ENCODE measurements around the gene CLDN9.

CLDN9 gene

GRCh38 chr16:3038256-3038655 lies 25.5 kb downstream of the CLDN9 start:
- H3K4me3 ChIP-seq (ENCODE audit: low read length) = no peak overlapping the region
- peaks cover 90% of the 10 kb centered on the region for H3K27me3 ChIP-seq (replicated peaks; ENCODE audit: insufficient read depth, low read length)
- no peaks in the 10 kb centered on the region for H3K4me1 ChIP-seq (ENCODE audit: low read length)
- H3K79me2 ChIP-seq (ENCODE audit: low read length) = no peaks in the 10 kb centered on the region
- no peak overlapping the region for H3K27ac ChIP-seq (ENCODE audit: low read length)
- no peaks in the 10 kb centered on the region for H3F3A ChIP-seq (ENCODE audit: insufficient read depth, low read length)
- H3K9me2 ChIP-seq (replicated peaks; ENCODE audit: insufficient read depth, low read length) = no peaks in the 10 kb centered on the region
- H3K9ac ChIP-seq (ENCODE audit: low read length) = no peak overlapping the region
- no peak overlapping the region for H2AFZ ChIP-seq (ENCODE audit: low read length)
- no peaks in the 10 kb centered on the region for H3K36me3 ChIP-seq (replicated peaks; ENCODE audit: insufficient read depth, low read length)
- H3K4me2 ChIP-seq (ENCODE audit: low read depth, low read length) = no peak overlapping the region
- no peaks in the 10 kb centered on the region for H4K20me1 ChIP-seq (ENCODE audit: insufficient read depth, low read length)
- TF ChIP-seq EZH2phosphoT487 (IDR thresholded peaks at IDR 0.05; ENCODE audit: low read length) = no peak
- TF ChIP-seq EZH2 (optimal IDR thresholded peaks at IDR 0.05; ENCODE audit: low read depth, low read length) = no peak
- no peak for TF ChIP-seq CTCF (IDR thresholded peaks at IDR 0.05; ENCODE audit: low read length)
- no peaks in the 10 kb centered on the region for H3K9me3 ChIP-seq (replicated peaks; ENCODE audit: insufficient read depth, low read length)
- DNase-seq = no peak

- Histone ChIP-seq H3K9me3 (replicated peaks; ENCODE audit: insufficient read depth, low read length) (no peaks in the 10 kb centered on the region), H4K20me1 (ENCODE audit: insufficient read depth, low read length) (no peaks in the 10 kb centered on the region), H3K9me2 (replicated peaks; ENCODE audit: insufficient read depth, low read length) (no peaks in the 10 kb centered on the region), H3K79me2 (ENCODE audit: low read length) (no peaks in the 10 kb centered on the region), H3K27me3 (replicated peaks; ENCODE audit: insufficient read depth, low read length) (peaks cover 90% of the 10 kb centered on the region), H3K4me3 (ENCODE audit: low read length) (no peak overlapping the region), H3K4me2 (ENCODE audit: low read depth, low read length) (no peak overlapping the region), H3K27ac (ENCODE audit: low read length) (no peak overlapping the region), H3K9ac (ENCODE audit: low read length) (no peak overlapping the region), H2AFZ (ENCODE audit: low read length) (no peak overlapping the region), H3K4me1 (ENCODE audit: low read length) (no peaks in the 10 kb centered on the region), H3F3A (ENCODE audit: insufficient read depth, low read length) (no peaks in the 10 kb centered on the region), H3K36me3 (replicated peaks; ENCODE audit: insufficient read depth, low read length) (no peaks in the 10 kb centered on the region)
- no peak for TF ChIP-seq EZH2 (optimal IDR thresholded peaks at IDR 0.05; ENCODE audit: low read depth, low read length)
- TF ChIP-seq CTCF (IDR thresholded peaks at IDR 0.05; ENCODE audit: low read length) = no peak
- TF ChIP-seq EZH2phosphoT487 (IDR thresholded peaks at IDR 0.05; ENCODE audit: low read length) = no peak
- no peak for DNase-seq
Measured at GRCh38 chr16:3038896-3039295, 26.2 kb downstream of the CLDN9 start.

GRCh38 chr16:3042376-3042775 lies 29.7 kb downstream of the CLDN9 start:
- no peaks in the 10 kb centered on the region for H3K79me2 ChIP-seq (ENCODE audit: low read length)
- no peak for TF ChIP-seq CTCF (IDR thresholded peaks at IDR 0.05; ENCODE audit: low read length)
- H3F3A ChIP-seq (ENCODE audit: insufficient read depth, low read length) = no peaks in the 10 kb centered on the region
- no peak for DNase-seq
- H3K4me3 ChIP-seq (ENCODE audit: low read length) = no peak overlapping the region
- H3K27me3 ChIP-seq (replicated peaks; ENCODE audit: insufficient read depth, low read length) = peaks cover 90% of the 10 kb centered on the region
- H3K9me3 ChIP-seq (replicated peaks; ENCODE audit: insufficient read depth, low read length) = no peaks in the 10 kb centered on the region
- no peaks in the 10 kb centered on the region for H3K9me2 ChIP-seq (replicated peaks; ENCODE audit: insufficient read depth, low read length)
- H2AFZ ChIP-seq (ENCODE audit: low read length) = no peak overlapping the region
- H3K9ac ChIP-seq (ENCODE audit: low read length) = no peak overlapping the region
- no peak overlapping the region for H3K4me2 ChIP-seq (ENCODE audit: low read depth, low read length)
- H3K4me1 ChIP-seq (ENCODE audit: low read length) = 0 out of 2 replicates have a peak, but pooled peaks cover 5% of the 10 kb centered on the region
- H3K27ac ChIP-seq (ENCODE audit: low read length) = no peak overlapping the region
- H3K36me3 ChIP-seq (replicated peaks; ENCODE audit: insufficient read depth, low read length) = no peaks in the 10 kb centered on the region
- H4K20me1 ChIP-seq (ENCODE audit: insufficient read depth, low read length) = no peaks in the 10 kb centered on the region

All from MM.1S (cell line).